Activated CD4-positive, alpha-beta memory T cell treated with anti-CD3 and anti-CD28 coated beads, Interleukin-2, amount 10 ng/mL, durations not matched to agents 7 days and 5 days (primary cell): Measurements from ENCODE around the gene STRA6. TPM values are rescaled to one million over a fixed set of nuclear protein-coding genes. Genes with fewer than 3 reads are reported as not detected.

ENCODE experiments used
- CTCF ChIA-PET: fragments of 350-600 bp; sonication (Branson Sonifier 250); formaldehyde crosslinking; loops from one replicate; lab custom pipeline; 2021; ENCODE audit warnings: antibody characterized with exemption, inconsistent platforms; lab: Charles Lee
- POLR2A ChIA-PET: fragments of 350-600 bp; sonication (Branson Sonifier 250); formaldehyde crosslinking; loops from one replicate; lab custom pipeline; 2021; ENCODE audit warnings: antibody characterized with exemption; lab: Charles Lee
- DNase-seq: peaks from one replicate; pipeline ENCODE4 v3.0.0-alpha.2; 2020
- H3K27ac Mint-ChIP-seq: one replicate; pipeline ENCODE4 v1.8.0; 2021; ENCODE audit warnings: mild to moderate bottlenecking, mixed read lengths
- H3K27me3 Mint-ChIP-seq: one replicate; pipeline ENCODE4 v1.8.0; 2021; ENCODE audit warnings: mixed read lengths
- H3K36me3 Mint-ChIP-seq: one replicate; pipeline ENCODE4 v1.8.0; 2021; ENCODE audit warnings: low read depth, mixed read lengths
- H3K4me1 Mint-ChIP-seq: one replicate; pipeline ENCODE4 v1.8.0; 2021; ENCODE audit warnings: mixed read lengths
- H3K4me3 Mint-ChIP-seq: one replicate; pipeline ENCODE4 v1.8.0; 2021; ENCODE audit warnings: mild to moderate bottlenecking, mixed read lengths
- H3K9me3 Mint-ChIP-seq: one replicate; pipeline ENCODE4 v1.8.0; 2021; ENCODE audit warnings: mixed read lengths
- total RNA-seq, 2 experiments: library from RNA; stranded (reverse); gene quantifications; one replicate each; pipeline ENCODE4 v1.2.3, GENCODE V29; 2021

The STRA6 gene
- total RNA-seq, 2 experiments from 2014 or later = not detected

GRCh38 chr15:74130849-74131627, 71.5 kb downstream of the STRA6 start:
- Mint-ChIP-seq H3K4me1 (peaks cover 22% of the 10 kb centered on the region), H3K36me3 (peaks cover 3% of the 10 kb centered on the region), H3K27me3 (peaks cover 87% of the 10 kb centered on the region), H3K27ac (no peak overlapping the region), H3K9me3 (no peaks in the 10 kb centered on the region), H3K4me3 (no peak overlapping the region)
- CTCF ChIA-PET = interaction anchor here (0.7 kb wide), 1 partner anchor 538 kb away, joined by 3 read pairs; no protein-coding TSS in a partner anchor
- POLR2A ChIA-PET = no interaction called here
- DNase-seq = no peak

GRCh38 chr15:74130155-74130848, 72.3 kb downstream of the STRA6 start, which contains the start of gene ISLR2:
ISLR2 (plus strand) TSS chr15:74130586; CDS start chr15:74132755, 2,169 bp downstream.
- no peak within 1 kb of the TSS for H3K27ac Mint-ChIP-seq
- peaks cover 18% of the 10 kb centered on the region for H3K4me1 Mint-ChIP-seq
- peaks cover 3% of the 10 kb centered on the region for H3K36me3 Mint-ChIP-seq
- DNase-seq = no peak
- POLR2A ChIA-PET = no interaction called here
- no peaks in the 10 kb centered on the region for H3K9me3 Mint-ChIP-seq
- no peak within 1 kb of the TSS for H3K4me3 Mint-ChIP-seq
- CTCF ChIA-PET = interaction anchor here (0.7 kb wide), 1 partner anchor 539 kb away, joined by 3 read pairs; no protein-coding TSS in a partner anchor
- H3K27me3 Mint-ChIP-seq = peaks cover 82% of the 10 kb centered on the region

- no peak overlapping the region for H3K4me3 Mint-ChIP-seq
- DNase-seq = no peak
Observed at GRCh38 chr15:74129586-74130154, 72.9 kb downstream of the STRA6 start.

More at GRCh38 chr15:74129586-74130154, 72.9 kb downstream of the STRA6 start:
- H3K9me3 Mint-ChIP-seq = no peaks in the 10 kb centered on the region
- CTCF ChIA-PET = interaction anchor here (0.9 to 1.2 kb wide), 2 partner anchors 9 to 11 kb away, joined by 3 to 5 read pairs; no protein-coding TSS in a partner anchor
- POLR2A ChIA-PET = no interaction called here
- no peak overlapping the region for H3K27ac Mint-ChIP-seq
- no peaks in the 10 kb centered on the region for H3K36me3 Mint-ChIP-seq
- peaks cover 79% of the 10 kb centered on the region for H3K27me3 Mint-ChIP-seq
- peaks cover 14% of the 10 kb centered on the region for H3K4me1 Mint-ChIP-seq

Other genes starting within 250 kb of the STRA6 start
- gene STOML1, start 210.5 kb downstream of the STRA6 start, total RNA-seq = 1 to 10 TPM; 7.1 to 8.5 TPM
- 100 to 1,000 TPM; 133 to 138 TPM for gene PML, start 208.1 kb downstream of the STRA6 start, total RNA-seq
- not detected for gene GOLGA6A, start 120.2 kb downstream of the STRA6 start, total RNA-seq
- under 1 TPM in 1 of 2 experiments, not detected in 1; 0.08 TPM for gene ISLR2, start 72.2 kb downstream of the STRA6 start, total RNA-seq
- gene ISLR, start 29.1 kb downstream of the STRA6 start, total RNA-seq = not detected
- not detected for gene CCDC33, start 33.5 kb upstream of the STRA6 start, total RNA-seq
- gene CYP11A1, start 164.9 kb upstream of the STRA6 start, total RNA-seq = not detected
- gene SEMA7A, start 231.2 kb upstream of the STRA6 start, total RNA-seq = 1 to 10 TPM; 3.8 to 4.3 TPM